Astrocyte (in vitro differentiated cells and primary cell): ENCODE measurements around the gene EGF. TPM values are rescaled to one million over a fixed set of nuclear protein-coding genes. Genes with fewer than 3 reads are reported as not detected.

Source experiments
- DNase-seq: peaks from one replicate; pipeline ENCODE4 v3.0.0-alpha.2; 2010; ENCODE audit warnings: low read depth
- FAIRE-seq: peaks from 2 replicates; lab custom pipeline; 2011; peaks lifted over from hg19 to GRCh38; lab: Jason Lieb, UNC
- H2AFZ ChIP-seq: 2 replicates; pipeline ENCODE4 v1.6.0; 2012; ENCODE audit warnings: low read depth, low read length, inconsistent platforms
- H3K27ac ChIP-seq: 2 replicates; pipeline ENCODE4 v1.5.1; 2011; ENCODE audit warnings: low read depth, low read length, inconsistent platforms
- H3K27me3 ChIP-seq: 2 replicates; pipeline ENCODE4 v1.6.0; 2011; ENCODE audit warnings: low read length, inconsistent platforms; ENCODE audit not compliant: insufficient read depth
- H3K36me3 ChIP-seq: 2 replicates; pipeline ENCODE4 v1.5.1; 2011; ENCODE audit warnings: low read length, inconsistent platforms; ENCODE audit not compliant: insufficient read depth
- H3K4me1 ChIP-seq: 2 replicates; pipeline ENCODE4 v1.5.1; 2011; ENCODE audit warnings: low read length, inconsistent platforms; ENCODE audit not compliant: insufficient read depth
- H3K4me2 ChIP-seq: 2 replicates; pipeline ENCODE4 v1.6.0; 2012; ENCODE audit warnings: low read length, inconsistent platforms
- H3K4me3 ChIP-seq: 2 replicates; pipeline ENCODE4 v1.5.1; 2011; ENCODE audit warnings: low read depth, mild to moderate bottlenecking, low read length, inconsistent platforms; ENCODE audit not compliant: insufficient read depth
- H3K79me2 ChIP-seq: 2 replicates; pipeline ENCODE4 v1.6.0; 2012; ENCODE audit warnings: mild to moderate bottlenecking, low read length, inconsistent platforms; ENCODE audit not compliant: insufficient read depth
- H3K9ac ChIP-seq: 2 replicates; pipeline ENCODE4 v1.6.0; 2012; ENCODE audit warnings: mild to moderate bottlenecking, low read length, inconsistent platforms
- H3K9me3 ChIP-seq: 2 replicates; pipeline ENCODE4 v1.5.1; 2012; ENCODE audit warnings: low read depth, mild to moderate bottlenecking, low read length, inconsistent platforms; ENCODE audit not compliant: insufficient read depth
- H4K20me1 ChIP-seq: 2 replicates; pipeline ENCODE4 v1.6.0; 2012; ENCODE audit warnings: low read length, inconsistent platforms; ENCODE audit not compliant: insufficient read depth
- H3K27ac Mint-ChIP-seq: one replicate; pipeline ENCODE4 v1.8.0; 2021; ENCODE audit warnings: mild to moderate bottlenecking, mixed read lengths; ENCODE audit not compliant: unreplicated experiment
- H3K27me3 Mint-ChIP-seq: one replicate; pipeline ENCODE4 v1.8.0; 2021; ENCODE audit warnings: low read depth, mixed read lengths; ENCODE audit not compliant: unreplicated experiment
- H3K36me3 Mint-ChIP-seq: one replicate; pipeline ENCODE4 v1.8.0; 2021; ENCODE audit warnings: low read depth, mixed read lengths; ENCODE audit not compliant: unreplicated experiment
- H3K4me1 Mint-ChIP-seq: one replicate; pipeline ENCODE4 v1.8.0; 2021; ENCODE audit warnings: low read depth, mixed read lengths; ENCODE audit not compliant: unreplicated experiment
- H3K4me3 Mint-ChIP-seq: one replicate; pipeline ENCODE4 v1.8.0; 2021; ENCODE audit warnings: mild to moderate bottlenecking, moderate library complexity, mixed read lengths; ENCODE audit not compliant: unreplicated experiment
- H3K9me3 Mint-ChIP-seq: one replicate; pipeline ENCODE4 v1.8.0; 2021; ENCODE audit warnings: mild to moderate bottlenecking, mixed read lengths; ENCODE audit not compliant: unreplicated experiment
- CTCF ChIP-seq: IDR thresholded peaks from 2 replicates; pipeline ENCODE4 v1.5.1; 2011; ENCODE audit warnings: low read depth, mild to moderate bottlenecking, inconsistent platforms, low read length, moderate library complexity; ENCODE audit not compliant: insufficient read depth
- EZH2 ChIP-seq: IDR thresholded peaks from 2 replicates; pipeline ENCODE4 v1.6.1; 2012; ENCODE audit warnings: mild to moderate bottlenecking, low read length, inconsistent platforms; ENCODE audit not compliant: insufficient read depth
- total RNA-seq: library from RNA; stranded (reverse); gene quantifications from 2 replicates; pipeline ENCODE4 v1.2.1, GENCODE V29; 2021

EGF gene
- total RNA-seq, 1 donor from 2014 or later, result 22.9 TPM

- no peak overlapping the region for H3K4me3 Mint-ChIP-seq
- H3K79me2 ChIP-seq, result no peaks in the 10 kb centered on the region
- H3K4me1 Mint-ChIP-seq, result peaks cover 17% of the 10 kb centered on the region
- H3K27me3 ChIP-seq, result no peaks in the 10 kb centered on the region
- H3K9me3 Mint-ChIP-seq, result no peaks in the 10 kb centered on the region
- no peak overlapping the region for H3K9ac ChIP-seq
- no peaks in the 10 kb centered on the region for H3K36me3 ChIP-seq
- DNase-seq (no peak), FAIRE-seq (no peak)
- H3K27ac ChIP-seq, result no peak overlapping the region
- no peak overlapping the region for H3K27ac Mint-ChIP-seq
- peaks cover 5% of the 10 kb centered on the region for H3K4me1 ChIP-seq
- H3K4me2 ChIP-seq, result no peak overlapping the region
- no peaks in the 10 kb centered on the region for H4K20me1 ChIP-seq
- TF ChIP-seq EZH2 (no peak), CTCF (no peak)
- peaks cover 2% of the 10 kb centered on the region for H3K27me3 Mint-ChIP-seq
- no peak overlapping the region for H2AFZ ChIP-seq
- H3K36me3 Mint-ChIP-seq, result no peaks in the 10 kb centered on the region
- no peak overlapping the region for H3K4me3 ChIP-seq
- H3K9me3 ChIP-seq, result no peaks in the 10 kb centered on the region
Observed at GRCh38 chr4:110041735-110042134, 129.1 kb downstream of the EGF start.

GRCh38 chr4:110042545-110043517, 130.1 kb downstream of the EGF start:
- no peak overlapping the region for H3K27ac ChIP-seq
- no peak overlapping the region for H3K4me3 Mint-ChIP-seq
- FAIRE-seq, result no peak
- DNase-seq, result no peak
- no peaks in the 10 kb centered on the region for H3K27me3 ChIP-seq
- no peak overlapping the region for H3K9ac ChIP-seq
- H3K27ac Mint-ChIP-seq, result no peak overlapping the region
- peaks cover 17% of the 10 kb centered on the region for H3K4me1 Mint-ChIP-seq
- peaks cover 5% of the 10 kb centered on the region for H3K4me1 ChIP-seq
- H2AFZ ChIP-seq, result no peak overlapping the region
- no peaks in the 10 kb centered on the region for H3K79me2 ChIP-seq
- H4K20me1 ChIP-seq, result no peaks in the 10 kb centered on the region
- H3K27me3 Mint-ChIP-seq, result no peaks in the 10 kb centered on the region
- no peaks in the 10 kb centered on the region for H3K36me3 Mint-ChIP-seq
- TF ChIP-seq CTCF (no peak), EZH2 (no peak)
- H3K36me3 ChIP-seq, result no peaks in the 10 kb centered on the region
- H3K4me3 ChIP-seq, result no peak overlapping the region
- peak overlapping the region; percentile 0 for H3K4me2 ChIP-seq
- no peaks in the 10 kb centered on the region for H3K9me3 Mint-ChIP-seq
- H3K9me3 ChIP-seq, result no peaks in the 10 kb centered on the region

GRCh38 chr4:110046588-110047049, 133.9 kb downstream of the EGF start:
- no peak for TF ChIP-seq CTCF
- TF ChIP-seq EZH2, result no peak
- Histone ChIP-seq H3K4me3 (no peak overlapping the region), H3K4me1 (peaks cover 5% of the 10 kb centered on the region), H4K20me1 (no peaks in the 10 kb centered on the region), H3K9me3 (no peaks in the 10 kb centered on the region), H3K79me2 (no peaks in the 10 kb centered on the region), H2AFZ (no peak overlapping the region), H3K27me3 (no peaks in the 10 kb centered on the region), H3K4me2 (peak overlapping the region; percentile 20), H3K27ac (no peak overlapping the region), H3K36me3 (peaks cover 4% of the 10 kb centered on the region), H3K9ac (no peak overlapping the region)
- no peak overlapping the region for H3K27ac Mint-ChIP-seq
- no peaks in the 10 kb centered on the region for H3K9me3 Mint-ChIP-seq
- H3K4me1 Mint-ChIP-seq, result peaks cover 15% of the 10 kb centered on the region
- H3K36me3 Mint-ChIP-seq, result peaks cover 6% of the 10 kb centered on the region
- no peak overlapping the region for H3K4me3 Mint-ChIP-seq
- peak; percentile 64 for DNase-seq
- FAIRE-seq, result peak; percentile 70
- no peaks in the 10 kb centered on the region for H3K27me3 Mint-ChIP-seq
